Body of pancreas (tissue), 4 donors: ENCODE measurements around the gene ZBTB16.

Source experiments
- CTCF ChIP-seq, 7 experiments: fragments of 450-650 bp in 4 of 7; fragments of 200-600 bp in 3 of 7; sonication (generic) in 3 of 7; IDR thresholded peaks; one replicate each; pipeline ENCODE4 v1.5.1; 2016 to 2019; ENCODE audit warnings: antibody characterized with exemption in 7 of 7
- POLR2A ChIP-seq, 3 donors: fragments of 450-650 bp; IDR thresholded peaks; one replicate each; pipeline ENCODE4 v1.6.1; 2016; ENCODE audit warnings: antibody characterized with exemption in 3 of 3, mild to moderate bottlenecking in 2 of 3

- no peak for TF ChIP-seq POLR2A (IDR thresholded peaks at IDR 0.05)
- TF ChIP-seq CTCF (IDR thresholded peaks at IDR 0.05): no peak
Measured at GRCh38 chr11:114199051-114199450, 139.5 kb downstream of the ZBTB16 start.
